Epithelial cell of proximal tubule (primary cell): ENCODE results near the gene PTPN3. TPM values are rescaled to one million over a fixed set of nuclear protein-coding genes. Genes with fewer than 3 reads are reported as not detected.

Experiments used
- DNase-seq: peaks from one replicate; pipeline ENCODE4 v3.0.0-alpha.2; 2011; ENCODE audit warnings: low read depth
- H3K4me3 ChIP-seq: 2 replicates; pipeline ENCODE4 v1.5.1; 2011; ENCODE audit warnings: low read depth, mild to moderate bottlenecking, low read length
- total RNA-seq: library from RNA; depleted of rRNA; stranded (reverse); fragments of >200 nt; gene quantifications from 2 replicates; pipeline ENCODE4 v1.2.3, GENCODE V29; 2015
- TF ChIP-seq, protein P1 (sequence below): conservative IDR thresholded peaks from 2 replicates; pipeline ENCODE4 v1.5.1; 2012; ENCODE audit warnings: low read depth, mild to moderate bottlenecking, low read length

Gene PTPN3
- total RNA-seq, 1 donor from 2014 or later, result 53.0 TPM

GRCh38 chr9:109419531-109419930, 78.6 kb downstream of the PTPN3 start:
- no peak for DNase-seq
- H3K4me3 ChIP-seq, result no peak overlapping the region
- TF ChIP-seq, protein P1, sequence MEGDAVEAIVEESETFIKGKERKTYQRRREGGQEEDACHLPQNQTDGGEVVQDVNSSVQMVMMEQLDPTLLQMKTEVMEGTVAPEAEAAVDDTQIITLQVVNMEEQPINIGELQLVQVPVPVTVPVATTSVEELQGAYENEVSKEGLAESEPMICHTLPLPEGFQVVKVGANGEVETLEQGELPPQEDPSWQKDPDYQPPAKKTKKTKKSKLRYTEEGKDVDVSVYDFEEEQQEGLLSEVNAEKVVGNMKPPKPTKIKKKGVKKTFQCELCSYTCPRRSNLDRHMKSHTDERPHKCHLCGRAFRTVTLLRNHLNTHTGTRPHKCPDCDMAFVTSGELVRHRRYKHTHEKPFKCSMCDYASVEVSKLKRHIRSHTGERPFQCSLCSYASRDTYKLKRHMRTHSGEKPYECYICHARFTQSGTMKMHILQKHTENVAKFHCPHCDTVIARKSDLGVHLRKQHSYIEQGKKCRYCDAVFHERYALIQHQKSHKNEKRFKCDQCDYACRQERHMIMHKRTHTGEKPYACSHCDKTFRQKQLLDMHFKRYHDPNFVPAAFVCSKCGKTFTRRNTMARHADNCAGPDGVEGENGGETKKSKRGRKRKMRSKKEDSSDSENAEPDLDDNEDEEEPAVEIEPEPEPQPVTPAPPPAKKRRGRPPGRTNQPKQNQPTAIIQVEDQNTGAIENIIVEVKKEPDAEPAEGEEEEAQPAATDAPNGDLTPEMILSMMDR, result no peak

DNA sequence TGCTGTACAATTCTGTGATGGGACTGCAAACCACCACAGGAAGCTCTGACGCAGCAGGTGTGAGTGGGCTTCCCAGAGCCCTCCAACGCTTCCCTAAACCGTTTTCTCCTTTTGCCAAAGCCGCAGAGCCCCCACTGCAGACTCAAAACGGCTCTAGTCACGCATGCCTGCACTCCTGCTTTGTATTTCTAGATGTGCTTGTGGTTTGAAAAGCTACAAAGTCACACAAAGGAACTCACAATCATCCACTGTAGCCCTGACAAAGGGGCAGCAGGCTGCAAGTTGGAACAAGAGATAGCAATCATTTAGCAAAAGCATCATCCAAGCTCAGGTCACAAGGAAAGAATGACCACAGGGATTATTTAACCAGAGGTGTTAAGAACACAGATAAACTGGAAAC, 79.3 kb downstream of the PTPN3 start:
- DNase-seq, result no peak
- TF ChIP-seq, protein P1, result no peak
- no peak overlapping the region for H3K4me3 ChIP-seq

DNA sequence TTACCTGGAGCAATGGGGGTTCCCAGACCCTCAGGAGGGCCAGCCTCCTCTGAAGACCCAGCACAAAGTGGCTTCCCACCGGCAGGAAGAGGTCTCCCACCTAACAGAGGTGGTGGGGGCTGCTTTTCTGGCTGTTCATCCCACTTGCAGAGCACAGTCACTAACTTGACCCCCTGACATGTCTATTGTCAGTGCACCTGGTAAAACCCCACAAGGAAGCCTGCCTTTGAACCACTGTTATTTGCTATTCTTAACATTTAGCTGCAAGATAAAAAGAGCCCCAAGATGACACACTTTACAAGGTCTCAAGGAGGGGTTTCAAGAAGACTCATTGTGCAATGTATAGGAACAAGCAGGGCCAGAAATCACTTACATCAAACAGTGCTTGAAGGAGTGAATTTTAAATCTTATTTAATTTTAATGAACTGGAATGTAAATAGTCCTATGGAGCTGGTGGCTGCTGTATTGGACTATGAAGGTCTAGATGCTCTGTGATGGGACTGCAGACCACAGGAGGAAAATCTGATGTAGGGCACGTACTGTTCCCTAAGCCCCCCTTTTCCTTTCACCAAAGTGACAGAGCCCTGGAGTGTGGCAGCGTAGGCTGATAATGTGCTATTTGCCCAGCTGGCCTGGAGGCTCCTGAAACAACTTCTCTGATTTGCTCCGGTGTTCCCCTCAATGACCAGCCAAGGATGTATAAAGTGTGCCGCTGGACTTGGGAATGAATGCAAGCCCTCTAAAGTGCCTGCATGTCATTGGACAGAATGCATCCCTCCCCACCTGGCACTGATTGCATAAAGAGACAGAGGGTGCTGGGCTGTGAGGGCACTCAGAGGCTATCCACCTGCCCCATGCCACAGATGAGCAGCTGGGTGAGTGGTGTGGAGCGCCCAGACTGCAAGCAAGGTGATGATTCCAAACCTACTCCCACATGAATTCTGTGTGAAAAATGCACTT, 80.2 kb downstream of the PTPN3 start:
- H3K4me3 ChIP-seq, result no peak overlapping the region
- DNase-seq, result no peak
- TF ChIP-seq, protein P1, result no peak

DNA sequence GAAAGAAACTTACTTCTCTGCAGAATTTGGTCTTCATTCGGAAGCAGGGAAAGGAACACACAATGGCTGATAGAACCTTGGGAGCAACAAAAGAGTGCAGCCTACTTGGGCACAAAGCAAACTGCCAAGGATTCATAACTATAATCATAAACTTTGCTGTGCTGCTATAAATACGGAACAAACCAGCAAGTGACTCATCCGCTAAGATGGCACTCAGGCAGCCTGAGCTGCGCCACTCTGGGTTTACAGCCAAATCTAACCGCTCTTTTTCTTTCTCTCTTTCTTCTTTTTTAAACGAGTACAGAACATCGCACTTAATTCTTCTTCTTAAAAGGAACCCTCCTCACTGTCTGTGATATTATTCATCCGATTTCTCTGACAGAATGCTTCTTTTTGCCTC, 81.1 kb downstream of the PTPN3 start:
- TF ChIP-seq, protein P1, result no peak
- DNase-seq, result no peak
- no peak overlapping the region for H3K4me3 ChIP-seq

- TF ChIP-seq, protein P1, result no peak
- no peak for DNase-seq
- H3K4me3 ChIP-seq, result no peak overlapping the region
These were observed 81.9 kb downstream of the PTPN3 start for GRCh38 chr9:109416135-109416706.

- no peak for DNase-seq
- no peak overlapping the region for H3K4me3 ChIP-seq
- TF ChIP-seq, protein P1, result no peak
These were observed 83.9 kb downstream of the PTPN3 start for GRCh38 chr9:109414125-109414785.
